NCI-H2171 (cell line): ENCODE data around the gene P3R3URF.
A peak's percentile ranks its signal among the peaks of the same experiment; 100 is the strongest.

Experiments used
- DNase-seq: peaks from one replicate; lab custom pipeline; 2025; lab: John Stamatoyannopoulos, UW

Gene P3R3URF

GRCh38 chr1:46193984-46194570 is 17.8 kb upstream of the P3R3URF start:
- no peak for DNase-seq

DNA sequence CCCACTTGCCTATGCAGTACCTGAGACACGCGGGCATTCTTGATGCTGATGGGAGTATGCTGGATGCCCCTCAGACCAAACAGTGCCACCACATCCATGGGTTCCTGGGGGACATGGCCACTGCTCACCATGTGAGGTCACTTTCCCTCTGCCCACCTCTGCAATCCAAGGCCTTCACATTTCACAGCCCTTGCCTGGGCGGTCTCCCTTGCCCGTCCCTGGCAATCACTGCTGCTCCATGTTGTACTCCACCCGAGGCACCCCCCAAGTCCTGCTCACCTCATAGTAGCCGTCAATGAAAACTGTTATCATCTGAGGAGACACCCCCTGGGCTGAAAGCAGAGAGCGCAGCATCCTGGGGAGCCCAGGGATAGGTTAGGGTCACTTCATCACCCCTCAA is 17.0 kb upstream of the P3R3URF start:
- no peak for DNase-seq

- no peak for DNase-seq
These were observed 15.9 kb upstream of the P3R3URF start for GRCh38 chr1:46192171-46192570.

DNA sequence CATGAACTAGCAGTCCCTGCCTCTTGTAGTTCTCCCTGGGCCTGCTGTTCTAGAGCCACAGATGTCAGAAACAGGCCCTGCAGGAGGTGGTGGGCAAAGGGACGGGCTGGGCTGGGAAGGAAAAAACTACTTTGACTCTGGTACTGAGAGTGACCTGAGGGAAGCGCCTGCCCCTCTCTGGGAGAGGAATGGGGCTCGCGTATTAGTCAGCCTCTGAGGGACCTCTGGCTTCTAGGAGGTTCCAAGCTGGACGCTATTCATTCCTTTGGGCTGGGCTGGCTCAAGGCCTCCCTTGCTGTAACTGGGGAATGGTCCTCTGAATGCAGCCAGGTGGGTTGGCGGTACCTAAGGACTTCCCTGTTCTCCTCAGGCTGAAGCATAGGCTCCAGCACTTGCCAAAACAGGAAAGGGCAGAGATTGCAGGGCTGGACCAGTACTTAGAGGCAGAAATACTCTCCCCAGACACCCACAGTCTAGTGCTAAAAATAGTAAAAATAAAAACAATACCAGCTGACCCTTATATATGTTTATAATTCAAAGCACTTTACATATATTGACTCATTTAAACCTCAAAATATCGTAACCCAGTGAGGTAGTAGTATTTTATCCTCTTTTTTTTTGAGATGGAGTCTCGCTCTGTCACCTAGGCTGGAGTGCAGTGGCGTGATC is 14.9 kb upstream of the P3R3URF start:
- no peak for DNase-seq

- no peak for DNase-seq
These were observed 14.3 kb upstream of the P3R3URF start for GRCh38 chr1:46190539-46190938.

- no peak for DNase-seq
These were observed 12.2 kb upstream of the P3R3URF start for GRCh38 chr1:46188295-46189030.

DNA sequence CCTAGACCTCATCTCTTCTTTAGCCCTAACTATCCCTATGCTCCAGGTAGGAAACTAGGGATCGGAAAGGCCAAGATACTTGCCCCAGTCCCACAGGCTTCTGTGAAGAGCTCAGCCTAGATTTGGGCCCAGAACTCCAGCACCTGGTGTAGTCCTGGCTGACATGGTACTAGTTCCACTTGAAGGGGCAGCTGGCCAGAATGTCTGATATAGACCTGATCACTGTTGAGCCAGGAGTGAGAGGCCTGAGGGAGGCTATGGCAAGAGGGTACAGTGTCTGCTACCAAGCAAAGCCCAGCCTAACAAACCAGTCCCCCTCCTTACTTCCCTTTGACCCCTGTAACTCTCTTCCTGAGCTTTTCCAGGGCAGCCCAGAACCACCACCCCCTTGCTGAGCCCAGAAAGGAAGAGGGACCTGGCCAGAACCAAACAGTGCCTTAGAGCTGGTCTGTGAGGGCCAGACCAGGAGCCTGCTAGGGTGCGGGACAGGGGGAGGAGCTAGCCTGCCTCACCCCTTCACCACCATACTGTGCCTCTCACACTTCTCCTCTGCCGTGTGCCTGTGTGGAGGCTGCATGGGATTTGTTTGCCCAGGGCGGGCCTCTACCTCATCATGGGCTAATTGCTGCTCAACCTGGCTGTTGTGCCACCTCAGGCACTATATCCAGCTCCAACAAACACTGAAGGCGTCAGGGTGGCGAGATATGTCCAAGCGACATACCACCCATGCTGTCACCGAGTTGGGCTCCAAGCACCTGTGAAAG is 11.0 kb upstream of the P3R3URF start:
- DNase-seq, result no peak

DNA sequence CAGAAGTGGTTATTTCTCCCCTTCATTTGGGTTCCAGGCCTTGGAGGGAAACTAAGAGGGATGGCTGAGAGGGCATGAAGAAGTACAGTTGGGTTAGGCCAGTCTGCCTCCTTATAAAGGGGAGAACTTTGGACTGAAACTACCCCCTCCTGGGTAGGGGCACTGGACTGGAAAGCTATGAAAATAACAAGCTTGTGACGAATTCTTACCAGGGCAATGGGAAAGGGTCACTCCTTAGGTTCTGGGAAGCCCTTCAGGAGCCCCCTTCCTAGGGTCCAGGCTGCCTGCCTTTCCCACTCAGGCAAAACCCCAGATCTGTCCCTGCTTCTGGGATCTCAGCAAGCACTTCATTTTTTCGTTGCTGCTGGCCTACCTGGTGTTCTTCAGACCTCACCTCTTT is 9.8 kb upstream of the P3R3URF start:
- DNase-seq, result no peak

GRCh38 chr1:46184920-46185658 is 8.8 kb upstream of the P3R3URF start:
- DNase-seq, result no peak

GRCh38 chr1:46183926-46184557 is 7.8 kb upstream of the P3R3URF start:
- DNase-seq, result no peak

- DNase-seq, result peak; percentile 81
These were observed 7.0 kb upstream of the P3R3URF start for GRCh38 chr1:46183079-46183847.

DNA sequence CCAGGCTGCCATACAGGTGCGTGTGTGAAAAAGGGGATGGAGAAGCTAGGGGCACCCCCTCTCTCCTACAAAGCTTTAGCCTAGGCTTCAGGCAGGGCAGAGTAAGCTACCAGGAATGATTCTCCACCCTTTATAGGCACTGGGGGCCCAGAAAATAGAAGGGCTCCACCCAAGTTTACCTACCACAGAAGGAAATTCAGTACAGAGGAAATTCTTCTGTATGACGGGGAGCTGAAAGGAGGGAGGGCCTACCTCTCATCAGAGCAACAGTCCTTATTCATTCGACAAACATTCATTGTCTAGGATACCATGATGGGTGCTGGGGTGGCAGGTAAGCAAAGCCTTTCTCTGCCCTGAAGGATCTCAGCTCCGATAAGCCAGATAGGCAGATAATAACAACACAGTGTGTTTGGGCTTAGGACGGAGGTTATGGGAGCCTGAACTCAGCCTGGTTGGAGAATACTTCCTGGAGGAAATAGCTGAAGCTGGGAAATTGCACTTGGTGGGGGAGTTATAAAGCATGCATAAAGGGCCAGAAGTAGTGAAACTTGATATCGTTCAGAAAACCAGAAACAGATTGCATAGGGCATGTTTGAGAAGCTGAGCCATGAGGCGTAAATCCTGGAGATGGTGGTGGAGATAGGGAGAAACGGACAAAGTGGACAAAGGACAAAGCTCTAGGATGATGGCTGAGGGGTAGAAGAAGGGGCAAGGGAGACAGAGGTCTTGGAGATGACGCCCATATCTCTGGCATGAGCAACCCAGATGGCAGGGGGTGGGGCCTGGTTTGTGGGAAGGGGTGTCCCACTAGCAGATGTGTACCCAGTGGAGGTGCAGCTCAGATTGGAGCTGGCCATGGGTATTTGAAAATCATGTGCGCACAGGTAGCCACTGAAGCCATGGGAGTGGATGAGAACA is 5.3 kb upstream of the P3R3URF start:
- DNase-seq, result peak; percentile 54

DNA sequence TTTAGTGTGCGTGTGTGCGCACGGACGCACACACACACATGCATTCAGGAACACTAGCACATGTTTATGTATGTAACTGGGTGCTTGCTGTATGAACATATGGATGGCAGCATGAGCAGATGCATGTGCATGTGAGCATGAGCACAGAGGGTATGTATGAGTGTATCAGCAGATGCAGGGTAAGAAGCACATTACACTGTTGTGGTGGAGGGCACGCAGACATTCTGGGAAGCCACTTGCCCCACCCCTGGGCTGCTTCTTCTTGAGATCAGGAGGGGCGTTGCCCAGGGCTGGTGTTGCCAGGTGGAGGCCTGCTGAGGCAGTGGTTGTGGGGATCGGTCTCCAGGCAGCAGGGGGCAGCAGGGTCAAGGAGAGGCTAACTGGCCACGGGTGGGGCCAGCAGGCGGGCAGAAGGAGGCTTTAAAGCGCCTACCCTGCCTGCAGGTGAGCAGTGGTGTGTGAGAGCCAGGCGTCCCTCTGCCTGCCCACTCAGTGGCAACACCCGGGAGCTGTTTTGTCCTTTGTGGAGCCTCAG is 3.9 kb upstream of the P3R3URF start:
- peak; percentile 86 for DNase-seq

GRCh38 chr1:46179138-46180081 is 3.1 kb upstream of the P3R3URF start:
- peak; percentile 82 for DNase-seq

- DNase-seq, result no peak
These were observed 1.0 kb downstream of the P3R3URF start for GRCh38 chr1:46175243-46175642.

DNA sequence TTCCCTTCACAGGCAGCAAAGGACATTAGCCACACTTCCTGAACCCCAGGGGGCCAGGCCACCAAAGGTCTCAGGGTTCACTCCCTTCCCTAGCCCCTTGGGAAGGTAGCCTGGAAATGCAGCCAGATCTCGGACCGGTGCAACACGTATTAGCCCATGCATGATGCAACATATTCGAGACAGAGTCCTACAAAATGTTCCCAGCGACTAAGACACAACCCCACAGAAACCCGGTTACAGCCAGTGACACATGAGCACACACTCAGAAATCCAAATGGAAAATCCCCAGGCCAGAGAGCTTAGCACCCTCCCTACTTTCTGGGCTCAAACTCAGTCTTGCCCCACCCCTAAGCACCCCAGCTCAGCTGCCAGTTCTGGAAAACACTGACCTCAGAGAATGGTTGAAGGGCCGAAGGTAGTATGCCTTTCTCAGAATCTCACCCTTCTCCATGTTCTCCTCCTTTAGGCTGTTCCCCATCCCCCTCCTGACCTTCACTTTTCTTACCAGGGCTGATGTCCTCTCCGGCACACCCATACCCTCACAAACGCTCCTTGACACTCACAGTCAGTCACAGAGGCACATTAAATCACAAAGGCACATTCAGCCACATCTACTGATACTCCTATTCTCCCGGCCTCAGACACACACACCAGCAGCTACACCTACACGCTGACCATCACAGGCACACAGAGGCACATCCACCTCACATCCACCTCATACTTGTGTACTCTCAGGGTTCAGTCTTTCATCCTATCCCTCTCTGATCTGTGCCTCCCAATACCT is 1.6 kb downstream of the P3R3URF start, which contains the start of gene TSPAN1:
TSPAN1 (plus strand) TSS at position 640 of the 784 bp plus-strand sequence. CDS start 6,021 bp downstream, outside the sequence.
- DNase-seq, result no peak

DNA sequence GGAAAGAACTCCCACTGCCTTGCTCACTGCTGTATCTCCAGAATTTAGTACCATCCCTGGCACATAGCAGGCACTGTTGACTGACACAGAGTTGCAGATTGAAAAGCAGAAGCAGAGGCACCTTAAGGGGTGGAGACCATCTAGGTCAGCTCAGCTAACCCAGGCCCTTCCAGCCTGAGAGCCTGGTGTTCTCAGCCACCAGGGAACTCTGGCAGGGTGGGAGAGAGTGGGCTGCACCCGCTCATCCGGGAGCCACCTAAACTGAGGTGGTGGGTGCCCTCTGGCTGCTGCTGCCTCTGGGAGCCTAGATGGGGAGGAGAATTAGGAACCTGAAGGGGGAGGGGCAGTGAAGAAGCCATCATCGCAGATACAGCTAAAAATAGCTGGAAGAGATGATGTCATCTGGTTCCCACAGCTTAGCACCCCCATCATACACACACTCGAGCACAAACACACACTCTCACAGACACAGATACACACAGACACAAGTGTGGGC is 2.9 kb downstream of the P3R3URF start:
- DNase-seq, result peak; percentile 17
